ENCODE data around the gene MALAT1. TPM values are rescaled to one million over a fixed set of nuclear protein-coding genes. Genes with fewer than 3 reads are reported as not detected.
"Not testable (repeated sequence)": the region's sequence is repeated elsewhere in the genome, so short reads cannot be mapped to it uniquely, and the experiment has no call there.

The MALAT1 gene
- total and polyA plus RNA-seq, 2 donors from 2014 or later, result 219 to 15,262 TPM

DNA sequence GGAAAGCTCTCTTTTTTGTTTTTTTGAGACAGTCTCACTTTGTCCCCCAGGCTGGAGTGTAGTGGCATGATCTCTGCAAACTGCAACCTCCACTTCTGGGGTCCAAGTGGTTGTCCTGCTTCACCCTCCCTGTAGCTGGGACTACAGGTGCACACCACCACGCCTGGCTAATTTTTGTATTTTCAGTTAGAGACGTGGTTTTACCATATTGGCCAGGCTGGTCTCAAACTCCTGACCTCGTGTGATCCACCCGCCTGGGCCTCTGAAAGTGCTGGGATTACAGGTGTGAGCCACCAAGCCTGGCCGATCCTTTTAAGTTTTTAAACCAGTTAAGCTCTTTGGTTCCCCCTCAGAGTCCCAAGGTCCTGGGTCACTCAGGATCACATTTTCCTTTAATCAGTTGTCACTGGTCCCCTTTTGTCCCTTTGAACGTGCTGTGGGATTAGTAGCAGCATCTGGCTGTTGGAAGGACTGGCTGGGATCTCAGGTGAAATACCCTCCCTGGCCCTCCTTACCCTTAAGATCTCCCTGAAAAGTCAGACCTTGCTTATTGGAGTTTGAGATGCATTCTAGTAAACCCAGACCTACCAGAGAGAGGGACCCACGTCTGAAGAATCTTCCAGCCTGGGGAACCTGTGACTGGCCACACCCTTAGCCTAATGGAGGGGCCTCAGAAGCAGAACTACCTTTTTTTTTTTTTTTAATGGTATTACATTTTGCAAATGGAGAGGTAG, 8.1 kb downstream of the MALAT1 start:
- TF ChIP-seq, protein P1, sequence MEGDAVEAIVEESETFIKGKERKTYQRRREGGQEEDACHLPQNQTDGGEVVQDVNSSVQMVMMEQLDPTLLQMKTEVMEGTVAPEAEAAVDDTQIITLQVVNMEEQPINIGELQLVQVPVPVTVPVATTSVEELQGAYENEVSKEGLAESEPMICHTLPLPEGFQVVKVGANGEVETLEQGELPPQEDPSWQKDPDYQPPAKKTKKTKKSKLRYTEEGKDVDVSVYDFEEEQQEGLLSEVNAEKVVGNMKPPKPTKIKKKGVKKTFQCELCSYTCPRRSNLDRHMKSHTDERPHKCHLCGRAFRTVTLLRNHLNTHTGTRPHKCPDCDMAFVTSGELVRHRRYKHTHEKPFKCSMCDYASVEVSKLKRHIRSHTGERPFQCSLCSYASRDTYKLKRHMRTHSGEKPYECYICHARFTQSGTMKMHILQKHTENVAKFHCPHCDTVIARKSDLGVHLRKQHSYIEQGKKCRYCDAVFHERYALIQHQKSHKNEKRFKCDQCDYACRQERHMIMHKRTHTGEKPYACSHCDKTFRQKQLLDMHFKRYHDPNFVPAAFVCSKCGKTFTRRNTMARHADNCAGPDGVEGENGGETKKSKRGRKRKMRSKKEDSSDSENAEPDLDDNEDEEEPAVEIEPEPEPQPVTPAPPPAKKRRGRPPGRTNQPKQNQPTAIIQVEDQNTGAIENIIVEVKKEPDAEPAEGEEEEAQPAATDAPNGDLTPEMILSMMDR (IDR thresholded peaks at IDR 0.05; ENCODE audit: borderline replicate concordance, extremely low read depth, insufficient read depth), result no peak
- DNase-seq (peak in 4 of 5 donors; percentile 65 to 91 (median 80)), FAIRE-seq (no peak)
- H3K27ac ChIP-seq (ENCODE audit: low read depth in 2 of 2, low read length in 2 of 2), result peak overlapping the region; percentile 99
- no peaks in the 10 kb centered on the region for H3K9me3 ChIP-seq (ENCODE audit: control insufficient read depth in 2 of 3, insufficient read depth in 1 of 3, low read length in 3 of 3)
- no peaks in the 10 kb centered on the region for H3K27me3 ChIP-seq (ENCODE audit: control insufficient read depth, insufficient read depth, low read length)
- peaks cover 34 to 46% (median 37%) of the 10 kb centered on the region in 3 donors for H3K36me3 ChIP-seq (ENCODE audit: control insufficient read depth in 2 of 3, insufficient read depth in 3 of 3, low read length in 3 of 3)
- H3K9ac ChIP-seq (ENCODE audit: low read length in 3 of 3), result peak overlapping the region in 2 of 3 donors; percentile 84 to 100
- H3K4me1 ChIP-seq (ENCODE audit: control insufficient read depth in 2 of 3, insufficient read depth in 2 of 3, low read depth in 1 of 3, low read length in 3 of 3), result peaks cover 0 to 10% (median 6%) of the 10 kb centered on the region in 3 donors
- peak overlapping the region in 2 of 3 donors; percentile 22 to 93 for H3K4me3 ChIP-seq (ENCODE audit: low read length in 3 of 3)
- intact Hi-C loops (cut with DNase I), result loop anchor here (5.0 kb wide), 1 partner anchor 90 kb away; no protein-coding TSS in a partner anchor

DNA sequence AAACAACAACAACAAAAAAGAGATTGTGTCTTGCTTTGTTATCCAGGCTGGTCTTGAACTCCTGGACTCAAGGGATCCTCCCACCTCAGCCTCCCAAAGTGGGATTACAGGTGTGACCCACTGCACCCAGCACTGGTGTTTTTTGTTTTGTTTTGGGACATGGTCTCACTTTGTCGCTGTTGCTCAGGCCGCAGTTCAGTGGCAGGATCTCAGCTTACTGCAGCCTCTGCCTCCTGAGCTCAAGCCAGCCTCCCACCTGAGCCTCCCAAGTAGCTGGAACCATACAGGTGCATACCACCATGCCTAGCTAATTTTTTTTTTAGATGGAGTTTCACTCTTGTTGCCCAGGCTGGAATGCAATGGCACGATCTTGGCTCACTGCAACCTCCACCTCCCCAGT, 13.5 kb downstream of the MALAT1 start:
- FAIRE-seq; H3K4me3 ChIP-seq (ENCODE audit: low read length in 3 of 3); H3K9me3 ChIP-seq (ENCODE audit: control insufficient read depth in 2 of 3, insufficient read depth in 1 of 3, low read length in 3 of 3); H3K27ac ChIP-seq (ENCODE audit: low read depth in 2 of 2, low read length in 2 of 2); H3K4me1 ChIP-seq (ENCODE audit: control insufficient read depth in 2 of 3, insufficient read depth in 2 of 3, low read depth in 1 of 3, low read length in 3 of 3); H3K36me3 ChIP-seq (ENCODE audit: control insufficient read depth in 2 of 3, insufficient read depth in 3 of 3, low read length in 3 of 3); H3K9ac ChIP-seq (ENCODE audit: low read length in 3 of 3); H3K27me3 ChIP-seq (ENCODE audit: control insufficient read depth, insufficient read depth, low read length); intact Hi-C loops (cut with DNase I): not testable (repeated sequence)
- peak in 1 of 5 donors; percentile 51 for DNase-seq

DNA sequence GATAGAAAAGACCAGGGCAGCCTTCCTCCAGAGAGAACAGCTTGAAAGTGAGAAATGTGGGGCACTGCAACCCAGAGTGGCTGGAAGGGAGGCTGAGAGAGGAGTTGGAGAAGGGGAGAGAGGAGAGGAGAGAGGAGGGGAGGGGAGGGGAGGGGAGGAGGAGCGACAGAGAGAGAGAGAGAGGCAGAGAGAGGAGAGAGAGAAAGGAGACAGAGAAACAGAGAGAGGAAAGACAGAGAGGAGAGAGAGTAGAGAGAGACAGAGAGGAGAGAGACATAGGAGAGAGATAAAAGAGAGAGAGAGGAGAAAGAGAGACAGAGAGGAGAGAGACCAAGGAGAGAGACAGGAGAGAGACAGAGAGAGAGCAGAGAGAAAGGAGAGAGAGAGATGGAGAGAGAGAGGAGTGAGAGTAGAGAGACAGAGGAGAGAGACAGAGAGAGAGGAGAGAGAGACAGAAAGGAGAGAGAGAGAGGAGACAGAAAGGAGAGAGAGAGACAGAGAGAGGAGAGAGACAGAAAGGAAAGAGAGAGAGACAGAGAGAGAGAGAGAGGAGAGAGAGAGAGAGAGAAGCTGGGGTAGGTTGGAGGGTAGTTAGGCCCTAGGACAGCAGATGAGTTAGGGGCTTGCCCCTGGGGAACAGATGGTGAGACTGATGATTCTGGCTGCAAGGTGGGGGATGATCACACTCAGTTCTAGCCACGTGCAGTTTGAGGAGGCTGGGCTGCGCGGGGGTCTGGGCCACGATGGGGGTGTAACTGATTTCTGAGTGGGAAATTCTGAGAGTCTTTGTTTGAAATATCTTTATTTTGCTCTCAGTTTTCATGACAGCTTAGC, 17.5 kb downstream of the MALAT1 start:
- intact Hi-C loops (cut with DNase I), result no loop called here
- Histone ChIP-seq H3K36me3 (ENCODE audit: control insufficient read depth in 2 of 3, insufficient read depth in 3 of 3, low read length in 3 of 3) (no peaks in the 10 kb centered on the region), H3K9ac (ENCODE audit: low read length in 3 of 3) (no peak overlapping the region), H3K27ac (ENCODE audit: low read depth in 2 of 2, low read length in 2 of 2) (no peak overlapping the region), H3K4me1 (ENCODE audit: control insufficient read depth in 2 of 3, insufficient read depth in 2 of 3, low read depth in 1 of 3, low read length in 3 of 3) (no peaks in the 10 kb centered on the region), H3K9me3 (ENCODE audit: control insufficient read depth in 2 of 3, insufficient read depth in 1 of 3, low read length in 3 of 3) (no peaks in the 10 kb centered on the region), H3K4me3 (ENCODE audit: low read length in 3 of 3) (no peak overlapping the region), H3K27me3 (ENCODE audit: control insufficient read depth, insufficient read depth, low read length) (no peaks in the 10 kb centered on the region)
- TF ChIP-seq, protein P1 (IDR thresholded peaks at IDR 0.05; ENCODE audit: borderline replicate concordance, extremely low read depth, insufficient read depth), result no peak
- FAIRE-seq (no peak), DNase-seq (no peak)

DNA sequence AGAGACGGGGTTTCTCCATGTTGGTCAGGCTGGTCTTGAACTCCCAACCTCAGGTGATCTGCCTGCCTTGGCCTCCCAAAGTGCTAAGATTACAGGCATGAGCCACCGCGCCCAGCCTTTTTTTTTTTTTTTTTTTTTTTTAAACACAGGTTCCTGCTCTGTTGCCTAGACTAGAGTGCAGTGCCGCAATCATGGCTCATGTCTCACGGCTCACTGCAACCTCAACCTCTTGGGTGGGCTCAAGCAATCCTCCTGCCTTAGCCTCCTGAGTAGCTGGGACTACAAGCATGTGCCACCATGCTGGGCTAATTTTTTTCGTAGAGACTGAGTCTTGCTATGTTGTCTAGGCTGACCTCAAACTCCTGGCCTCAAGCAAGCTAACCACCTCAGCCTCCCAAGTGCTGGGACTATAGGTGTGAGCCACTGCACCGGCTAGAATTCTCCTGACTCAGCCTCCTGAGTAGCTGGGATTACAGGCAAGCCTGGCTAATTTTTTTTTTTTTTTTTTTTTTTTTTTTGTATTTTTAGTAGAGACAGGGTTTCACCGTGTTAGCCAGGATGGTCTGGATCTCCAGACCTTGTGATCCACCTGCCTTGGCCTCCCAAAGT, 20.2 kb downstream of the MALAT1 start:
- H3K27me3 ChIP-seq (ENCODE audit: control insufficient read depth, insufficient read depth, low read length); H3K9ac ChIP-seq (ENCODE audit: low read length in 3 of 3); H3K27ac ChIP-seq (ENCODE audit: low read depth in 2 of 2, low read length in 2 of 2); FAIRE-seq; DNase-seq; H3K4me1 ChIP-seq (ENCODE audit: control insufficient read depth in 2 of 3, insufficient read depth in 2 of 3, low read depth in 1 of 3, low read length in 3 of 3); H3K36me3 ChIP-seq (ENCODE audit: control insufficient read depth in 2 of 3, insufficient read depth in 3 of 3, low read length in 3 of 3); H3K4me3 ChIP-seq (ENCODE audit: low read length in 3 of 3); intact Hi-C loops (cut with DNase I); H3K9me3 ChIP-seq (ENCODE audit: control insufficient read depth in 2 of 3, insufficient read depth in 1 of 3, low read length in 3 of 3): not testable (repeated sequence)

DNA sequence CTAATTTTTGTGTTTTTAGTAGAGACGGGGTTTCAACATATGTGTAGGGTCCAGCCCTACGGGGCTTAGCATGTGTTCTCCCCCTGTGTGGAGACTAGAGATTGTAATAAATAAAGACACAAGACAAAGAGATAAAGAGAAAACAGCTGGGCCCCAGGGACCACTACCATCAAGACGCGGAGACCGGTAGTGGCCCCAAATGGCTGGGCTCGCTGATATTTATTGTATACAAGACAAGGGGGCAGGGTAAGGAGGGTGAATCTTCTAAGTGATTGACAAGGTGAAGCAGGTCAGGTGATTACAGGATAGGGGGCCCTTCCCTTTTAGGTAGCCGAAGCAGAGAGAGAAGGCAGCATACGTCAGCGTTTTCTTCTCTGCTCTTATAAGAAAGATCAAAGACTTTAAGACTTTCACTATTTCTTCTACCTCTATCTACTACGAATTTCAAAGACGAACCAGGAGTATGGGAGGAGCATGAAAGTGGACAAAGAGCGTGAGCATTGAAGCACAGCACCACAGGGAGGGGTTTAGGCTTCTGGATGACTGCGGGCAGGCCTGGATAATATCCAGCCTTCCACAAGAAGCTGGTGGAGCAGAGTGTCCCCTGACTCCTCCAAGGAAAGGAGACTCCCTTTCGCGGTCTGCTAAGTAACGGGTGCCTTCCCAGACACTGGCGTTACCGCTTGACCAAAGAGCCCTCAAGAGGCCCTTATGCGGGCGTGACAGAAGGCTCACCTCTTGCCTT, 23.1 kb downstream of the MALAT1 start:
- peak in 2 of 5 donors; percentile 50 to 54 for DNase-seq

More for the DNA sequence above, 23.1 kb downstream of the MALAT1 start:
- H3K36me3 ChIP-seq (ENCODE audit: control insufficient read depth in 2 of 3, insufficient read depth in 3 of 3, low read length in 3 of 3); H3K9ac ChIP-seq (ENCODE audit: low read length in 3 of 3); FAIRE-seq; H3K4me3 ChIP-seq (ENCODE audit: low read length in 3 of 3); intact Hi-C loops (cut with DNase I); H3K9me3 ChIP-seq (ENCODE audit: control insufficient read depth in 2 of 3, insufficient read depth in 1 of 3, low read length in 3 of 3); H3K27me3 ChIP-seq (ENCODE audit: control insufficient read depth, insufficient read depth, low read length): not testable (repeated sequence)
- Histone ChIP-seq H3K4me1 (ENCODE audit: control insufficient read depth in 2 of 3, insufficient read depth in 2 of 3, low read depth in 1 of 3, low read length in 3 of 3) (peaks cover 0 to 24% (median 16%) of the 10 kb centered on the region in 3 donors), H3K27ac (ENCODE audit: low read depth in 2 of 2, low read length in 2 of 2) (peak overlapping the region in 1 of 2 donors; percentile 47)
